ENCODE data around the gene GAS2L3. TPM values are rescaled to one million over a fixed set of nuclear protein-coding genes. Genes with fewer than 3 reads are reported as not detected.

GAS2L3 gene
- total RNA-seq, 4 donors from 2014 or later: 0.80 to 15.7 (median 7.6) TPM

DNA sequence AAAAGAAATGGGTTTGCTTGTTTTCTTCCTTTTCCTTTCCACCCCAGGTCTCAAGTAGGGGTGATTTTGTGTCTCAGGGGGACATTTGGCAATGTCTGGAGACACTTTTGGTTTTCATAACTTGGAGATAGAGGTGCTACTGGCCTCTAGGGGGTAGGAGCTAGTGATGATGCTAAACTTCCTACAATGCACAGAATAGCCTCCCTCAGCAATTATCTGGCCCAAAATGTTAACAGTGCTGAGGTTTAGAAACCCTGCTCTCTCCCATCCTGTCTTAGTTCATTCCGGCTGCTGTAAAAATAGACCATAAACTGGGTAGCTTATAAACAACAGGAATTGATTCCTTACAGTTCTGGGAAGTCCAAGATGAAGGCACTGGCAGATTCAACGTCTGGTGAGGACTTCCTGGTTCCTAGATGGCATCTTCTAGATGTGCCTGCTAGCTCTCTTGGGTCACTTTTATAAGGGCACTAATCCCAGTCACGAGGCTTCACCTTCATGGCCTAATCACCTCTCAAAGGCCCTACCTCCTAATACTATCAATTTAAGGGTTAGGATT lies 7.4 kb upstream of the GAS2L3 start:
- no peak for TF ChIP-seq POLR2A (IDR thresholded peaks at IDR 0.05)
- TF ChIP-seq CTCF (IDR thresholded peaks at IDR 0.05): no peak
- no peak for TF ChIP-seq EP300 (IDR thresholded peaks at IDR 0.05; ENCODE audit: low read depth)
- no peak for TF ChIP-seq POLR2AphosphoS5 (IDR thresholded peaks at IDR 0.05)
- 43 to 68% methylated on average over 2 to 3 of the region's 3 CpGs for WGBS, 2 donors (ENCODE audit: low coverage in 1 of 2)
- Histone ChIP-seq H3K4me1 (peaks cover 0 to 7% (median 0%) of the 10 kb centered on the region in 4 donors), H3K4me3 (no peak overlapping the region), H3K9me3 (no peaks in the 10 kb centered on the region), H3K36me3 (no peaks in the 10 kb centered on the region), H3K27me3 (no peaks in the 10 kb centered on the region), H3K27ac (no peak overlapping the region)
- in situ Hi-C loops (cut with MboI; ENCODE audit: low pct_ligation_motif_present in 1 of 4, low pct_unique_long_range_greater_than_20kb in 1 of 4, low sequenced_read_pairs in 3 of 4): loop anchor here in 2 of 4 donors (25.0 kb wide), 3 partner anchors 96 to 329 kb away; no protein-coding TSS in a partner anchor
- intact Hi-C loops (cut with DNase I; ENCODE audit: low total_unique reads): no loop called here
- DNase-seq: no peak

- Histone ChIP-seq H3K27ac (no peak overlapping the region), H3K36me3 (no peaks in the 10 kb centered on the region), H3K4me1 (peaks cover 0 to 7% (median 0%) of the 10 kb centered on the region in 4 donors), H3K27me3 (no peaks in the 10 kb centered on the region), H3K9me3 (no peaks in the 10 kb centered on the region), H3K4me3 (no peak overlapping the region)
- intact Hi-C loops (cut with DNase I; ENCODE audit: low total_unique reads) (no loop called here), in situ Hi-C loops (cut with MboI; ENCODE audit: low pct_ligation_motif_present in 1 of 4, low pct_unique_long_range_greater_than_20kb in 1 of 4, low sequenced_read_pairs in 3 of 4) (loop anchor here in 2 of 4 donors (25.0 kb wide), 3 partner anchors 95 to 330 kb away; no protein-coding TSS in a partner anchor)
- 40 to 100% methylated on average over 1 to 3 of the region's 3 CpGs for WGBS, 2 donors (ENCODE audit: low coverage in 1 of 2)
- TF ChIP-seq POLR2AphosphoS5 (IDR thresholded peaks at IDR 0.05): no peak
- TF ChIP-seq EP300 (IDR thresholded peaks at IDR 0.05; ENCODE audit: low read depth): no peak
- TF ChIP-seq CTCF (IDR thresholded peaks at IDR 0.05): no peak
- TF ChIP-seq POLR2A (IDR thresholded peaks at IDR 0.05): no peak
- DNase-seq: no peak
Observed at GRCh38 chr12:100566887-100567637, 6.4 kb upstream of the GAS2L3 start.

DNA sequence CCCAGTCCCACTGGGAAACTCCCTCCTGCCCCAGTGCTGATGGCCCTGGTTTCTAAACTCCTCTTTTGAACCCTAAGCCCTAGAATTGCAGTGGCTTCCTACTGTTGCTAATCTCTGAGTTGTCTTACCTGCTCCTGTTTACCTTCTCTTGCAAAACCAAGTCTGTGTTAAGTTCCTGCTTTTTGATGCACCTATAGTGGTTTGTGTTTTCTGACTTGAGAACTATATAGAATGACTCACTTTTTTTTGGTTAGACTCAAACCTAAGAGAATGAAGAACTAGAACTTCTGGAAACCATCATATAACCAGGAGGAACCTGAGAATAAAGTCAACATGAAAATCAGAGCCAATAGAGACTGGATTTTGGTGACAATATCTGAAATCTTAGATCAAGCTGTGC lies 5.5 kb upstream of the GAS2L3 start:
- TF ChIP-seq CTCF (IDR thresholded peaks at IDR 0.05): no peak
- TF ChIP-seq POLR2A (IDR thresholded peaks at IDR 0.05): no peak
- TF ChIP-seq POLR2AphosphoS5 (IDR thresholded peaks at IDR 0.05): no peak
- H3K4me1 ChIP-seq: peaks cover 0 to 10% (median under 1%) of the 10 kb centered on the region in 4 donors
- no peaks in the 10 kb centered on the region for H3K36me3 ChIP-seq
- in situ Hi-C loops (cut with MboI; ENCODE audit: low pct_ligation_motif_present in 1 of 4, low pct_unique_long_range_greater_than_20kb in 1 of 4, low sequenced_read_pairs in 3 of 4): loop anchor here in 2 of 4 donors (25.0 kb wide), 3 partner anchors 94 to 331 kb away; no protein-coding TSS in a partner anchor
- H3K4me3 ChIP-seq: no peak overlapping the region
- no peak overlapping the region for H3K27ac ChIP-seq
- no peak for DNase-seq
- H3K27me3 ChIP-seq: no peaks in the 10 kb centered on the region
- no peaks in the 10 kb centered on the region for H3K9me3 ChIP-seq
- intact Hi-C loops (cut with DNase I; ENCODE audit: low total_unique reads): no loop called here

- H3K27ac ChIP-seq: no peak overlapping the region
- 95% methylated on average over 3 of the region's 3 CpGs; no CpG with 5 or more reads in 1 of the 2 donors for WGBS, 2 donors (ENCODE audit: low coverage in 1 of 2)
- intact Hi-C loops (cut with DNase I; ENCODE audit: low total_unique reads): no loop called here
- in situ Hi-C loops (cut with MboI; ENCODE audit: low pct_ligation_motif_present in 1 of 4, low pct_unique_long_range_greater_than_20kb in 1 of 4, low sequenced_read_pairs in 3 of 4): loop anchor here in 2 of 4 donors (25.0 kb wide), 3 partner anchors 90 to 335 kb away; no protein-coding TSS in a partner anchor
- H3K4me1 ChIP-seq: peaks cover 0 to 26% (median 10%) of the 10 kb centered on the region in 4 donors
- no peak for DNase-seq
- H3K27me3 ChIP-seq: no peaks in the 10 kb centered on the region
- H3K36me3 ChIP-seq: no peaks in the 10 kb centered on the region
- H3K9me3 ChIP-seq: no peaks in the 10 kb centered on the region
- H3K4me3 ChIP-seq: no peak overlapping the region
- TF ChIP-seq POLR2AphosphoS5 (IDR thresholded peaks at IDR 0.05): no peak
Observed at GRCh38 chr12:100572184-100572583, 1.3 kb upstream of the GAS2L3 start.

Measured in transverse colon (tissue), 4 donors.